ENCODE results near the gene SLC15A5. TPM values are rescaled to one million over a fixed set of nuclear protein-coding genes. Genes with fewer than 3 reads are reported as not detected.

Gene SLC15A5
- polyA plus RNA-seq, 1 of the 3 experiments (the other 2 are of a cell fraction) = not detected

DNA sequence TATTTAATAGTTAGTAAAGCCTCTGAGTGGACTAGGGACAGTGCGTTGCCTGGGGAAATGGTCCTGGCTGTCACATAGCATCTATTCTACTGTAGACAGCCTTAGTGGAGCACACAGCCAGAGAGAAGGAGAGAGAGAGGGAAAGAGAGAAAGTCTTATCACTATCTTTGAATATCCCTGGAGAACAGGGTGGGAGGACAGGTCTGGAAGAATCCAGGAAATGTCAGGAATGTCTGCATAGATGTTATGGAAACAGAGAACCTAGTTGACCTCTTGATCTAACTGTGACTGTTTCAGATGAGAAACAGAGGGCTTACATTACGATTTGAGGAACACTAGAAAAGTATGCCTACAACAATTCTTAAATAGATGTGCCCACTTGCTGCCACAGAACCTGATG lies 92.8 kb downstream of the SLC15A5 start:
- POLR2A ChIA-PET = no interaction called here

DNA sequence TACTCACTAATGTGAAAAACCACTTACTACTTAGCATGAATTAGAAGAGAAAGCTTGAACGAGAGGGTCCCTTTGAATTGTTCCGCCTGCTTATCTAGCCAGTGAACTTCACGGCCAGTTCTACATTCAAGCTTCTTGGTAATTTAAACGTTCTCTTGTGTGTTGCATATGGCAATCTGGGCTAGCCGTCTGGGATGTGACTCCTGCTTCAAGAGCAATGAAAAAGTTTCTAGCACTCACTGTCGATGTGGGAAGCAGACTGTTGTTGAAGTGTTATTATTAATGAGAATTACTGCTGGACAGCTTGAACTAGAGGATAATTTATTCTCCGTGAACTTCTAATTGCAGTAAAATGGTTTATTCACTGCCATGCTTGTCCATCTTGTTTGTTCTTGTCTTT lies 93.9 kb downstream of the SLC15A5 start:
- H3K27me3 ChIP-seq (ENCODE audit: insufficient read depth) = no peaks in the 10 kb centered on the region; the same call in 1 of the 2 replicates
- H4K20me1 ChIP-seq (ENCODE audit: insufficient read depth) = no peaks in the 10 kb centered on the region
- H3K4me1 ChIP-seq (ENCODE audit: control insufficient read depth in 1 of 2, insufficient read depth in 2 of 2, low read depth in 1 of 2, low read length in 1 of 2) = no peaks in the 10 kb centered on the region
- TF ChIP-seq RCOR1 (IDR thresholded peaks at IDR 0.05; ENCODE audit: low read length) (no peak), GATA2 (CRISPR knock-in tag; IDR thresholded peaks at IDR 0.05) (no peak), FOXM1 (IDR thresholded peaks at IDR 0.05; ENCODE audit: low read depth) (no peak), FOXJ3 (CRISPR knock-in tag; IDR thresholded peaks at IDR 0.05) (no peak), SIN3A (IDR thresholded peaks at IDR 0.05; ENCODE audit: borderline replicate concordance, low read depth, low read length) (no peak), YY1 (IDR thresholded peaks at IDR 0.05; ENCODE audit: low read depth) (no peak), RXRA (IDR thresholded peaks at IDR 0.05; ENCODE audit: borderline replicate concordance, low read depth) (no peak), POLR2AphosphoS5 (IDR thresholded peaks at IDR 0.05; ENCODE audit: low read depth, low read length) (no peak), GABPA (IDR thresholded peaks at IDR 0.05; ENCODE audit: low read depth) (no peak), EP300 (IDR thresholded peaks at IDR 0.05; ENCODE audit: borderline replicate concordance in 1 of 2, low read depth in 1 of 2, low read length in 1 of 2) (no peak), TAF1 (IDR thresholded peaks at IDR 0.05; ENCODE audit: borderline replicate concordance, low read depth, low read length) (no peak), JUND (IDR thresholded peaks at IDR 0.05) (no peak)
- TF ChIP-seq, protein P1, sequence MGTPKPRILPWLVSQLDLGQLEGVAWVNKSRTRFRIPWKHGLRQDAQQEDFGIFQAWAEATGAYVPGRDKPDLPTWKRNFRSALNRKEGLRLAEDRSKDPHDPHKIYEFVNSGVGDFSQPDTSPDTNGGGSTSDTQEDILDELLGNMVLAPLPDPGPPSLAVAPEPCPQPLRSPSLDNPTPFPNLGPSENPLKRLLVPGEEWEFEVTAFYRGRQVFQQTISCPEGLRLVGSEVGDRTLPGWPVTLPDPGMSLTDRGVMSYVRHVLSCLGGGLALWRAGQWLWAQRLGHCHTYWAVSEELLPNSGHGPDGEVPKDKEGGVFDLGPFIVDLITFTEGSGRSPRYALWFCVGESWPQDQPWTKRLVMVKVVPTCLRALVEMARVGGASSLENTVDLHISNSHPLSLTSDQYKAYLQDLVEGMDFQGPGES (IDR thresholded peaks at IDR 0.05; ENCODE audit: low read depth, low read length) = no peak
- TF ChIP-seq, protein P2, sequence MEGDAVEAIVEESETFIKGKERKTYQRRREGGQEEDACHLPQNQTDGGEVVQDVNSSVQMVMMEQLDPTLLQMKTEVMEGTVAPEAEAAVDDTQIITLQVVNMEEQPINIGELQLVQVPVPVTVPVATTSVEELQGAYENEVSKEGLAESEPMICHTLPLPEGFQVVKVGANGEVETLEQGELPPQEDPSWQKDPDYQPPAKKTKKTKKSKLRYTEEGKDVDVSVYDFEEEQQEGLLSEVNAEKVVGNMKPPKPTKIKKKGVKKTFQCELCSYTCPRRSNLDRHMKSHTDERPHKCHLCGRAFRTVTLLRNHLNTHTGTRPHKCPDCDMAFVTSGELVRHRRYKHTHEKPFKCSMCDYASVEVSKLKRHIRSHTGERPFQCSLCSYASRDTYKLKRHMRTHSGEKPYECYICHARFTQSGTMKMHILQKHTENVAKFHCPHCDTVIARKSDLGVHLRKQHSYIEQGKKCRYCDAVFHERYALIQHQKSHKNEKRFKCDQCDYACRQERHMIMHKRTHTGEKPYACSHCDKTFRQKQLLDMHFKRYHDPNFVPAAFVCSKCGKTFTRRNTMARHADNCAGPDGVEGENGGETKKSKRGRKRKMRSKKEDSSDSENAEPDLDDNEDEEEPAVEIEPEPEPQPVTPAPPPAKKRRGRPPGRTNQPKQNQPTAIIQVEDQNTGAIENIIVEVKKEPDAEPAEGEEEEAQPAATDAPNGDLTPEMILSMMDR (IDR thresholded peaks at IDR 0.05) = no peak
- no peaks in the 10 kb centered on the region for H3F3A ChIP-seq (replicated peaks; ENCODE audit: insufficient read depth)
- no peak overlapping the region for H3K9ac ChIP-seq
- H3K4me3 ChIP-seq (ENCODE audit: low read depth in 2 of 2, low read length in 1 of 2) = no peak overlapping the region
- no peak overlapping the region for H3K4me2 ChIP-seq
- H3K9me3 ChIP-seq = no peaks in the 10 kb centered on the region
- no peak overlapping the region for H3K27ac ChIP-seq (ENCODE audit: low read depth in 2 of 2, low read length in 1 of 2)
- no peaks in the 10 kb centered on the region for H3K79me2 ChIP-seq (ENCODE audit: insufficient read depth)
- CTCF ChIA-PET = interaction anchor here (1.0 kb wide), 1 partner anchor 17 kb away, joined by 3 read pairs; no protein-coding TSS in a partner anchor
- DNase-seq = no peak
- H3K9me2 ChIP-seq = no peaks in the 10 kb centered on the region
- POLR2A ChIA-PET = no interaction called here
- no peak overlapping the region for H2AFZ ChIP-seq (ENCODE audit: low read depth)
- H3K36me3 ChIP-seq (replicated peaks in 1 of 2; ENCODE audit: control insufficient read depth in 1 of 2, insufficient read depth in 2 of 2, low read length in 1 of 2) = no peaks in the 10 kb centered on the region
- WGBS (ENCODE audit: low lambda C conversion rate) = 7% methylated on average over 7 of the region's 7 CpGs

More for the DNA sequence above, 92.8 kb downstream of the SLC15A5 start:
- Histone ChIP-seq H4K20me1 (ENCODE audit: insufficient read depth) (no peaks in the 10 kb centered on the region), H3K9me3 (no peaks in the 10 kb centered on the region), H3F3A (replicated peaks; ENCODE audit: insufficient read depth) (no peaks in the 10 kb centered on the region), H3K9ac (no peak overlapping the region), H3K36me3 (replicated peaks in 1 of 2; ENCODE audit: control insufficient read depth in 1 of 2, insufficient read depth in 2 of 2, low read length in 1 of 2) (no peaks in the 10 kb centered on the region), H3K9me2 (no peaks in the 10 kb centered on the region; the same call in 1 of the 2 replicates), H3K27ac (ENCODE audit: low read depth in 2 of 2, low read length in 1 of 2) (no peak overlapping the region), H3K4me1 (ENCODE audit: control insufficient read depth in 1 of 2, insufficient read depth in 2 of 2, low read depth in 1 of 2, low read length in 1 of 2) (no peaks in the 10 kb centered on the region), H3K4me2 (no peak overlapping the region), H3K27me3 (ENCODE audit: insufficient read depth) (no peaks in the 10 kb centered on the region; the same call in 1 of the 2 replicates), H2AFZ (ENCODE audit: low read depth) (no peak overlapping the region), H3K79me2 (ENCODE audit: insufficient read depth) (no peaks in the 10 kb centered on the region), H3K4me3 (ENCODE audit: low read depth in 2 of 2, low read length in 1 of 2) (no peak overlapping the region)
- TF ChIP-seq TAF1 (IDR thresholded peaks at IDR 0.05; ENCODE audit: borderline replicate concordance, low read depth, low read length) = no peak
- TF ChIP-seq, protein P2 (IDR thresholded peaks at IDR 0.05) = no peak
- no peak for TF ChIP-seq SMC3 (IDR thresholded peaks at IDR 0.05; ENCODE audit: low read depth, low read length)
- no peak for TF ChIP-seq RXRA (IDR thresholded peaks at IDR 0.05; ENCODE audit: borderline replicate concordance, low read depth)
- TF ChIP-seq, protein P3, sequence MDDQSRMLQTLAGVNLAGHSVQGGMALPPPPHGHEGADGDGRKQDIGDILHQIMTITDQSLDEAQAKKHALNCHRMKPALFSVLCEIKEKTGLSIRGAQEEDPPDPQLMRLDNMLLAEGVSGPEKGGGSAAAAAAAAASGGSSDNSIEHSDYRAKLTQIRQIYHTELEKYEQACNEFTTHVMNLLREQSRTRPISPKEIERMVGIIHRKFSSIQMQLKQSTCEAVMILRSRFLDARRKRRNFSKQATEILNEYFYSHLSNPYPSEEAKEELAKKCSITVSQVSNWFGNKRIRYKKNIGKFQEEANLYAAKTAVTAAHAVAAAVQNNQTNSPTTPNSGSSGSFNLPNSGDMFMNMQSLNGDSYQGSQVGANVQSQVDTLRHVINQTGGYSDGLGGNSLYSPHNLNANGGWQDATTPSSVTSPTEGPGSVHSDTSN (IDR thresholded peaks at IDR 0.05) = no peak
- no peak for TF ChIP-seq ELF1 (IDR thresholded peaks at IDR 0.05)
- CTCF ChIA-PET = no interaction called here
- WGBS (ENCODE audit: low lambda C conversion rate) = 3% methylated on average over 2 of the region's 2 CpGs
- no peak for DNase-seq
